GM18505 (cell line): Measurements from ENCODE around the gene TUFT1.
"Not testable (repeated sequence)": the region's sequence is repeated elsewhere in the genome, so short reads cannot be mapped to it uniquely, and the experiment has no call there.

Experiments used
- ATAC-seq: cut with Tn5 transposase; IDR thresholded peaks from one replicate; pipeline ENCODE4 v1.9.1; 2021; ENCODE audit not compliant: unreplicated experiment
- POLR2A ChIP-seq: IDR thresholded peaks from 4 replicates; pipeline ENCODE4 v1.6.1; 2011; ENCODE audit warnings: borderline replicate concordance; ENCODE audit not compliant: insufficient read depth, insufficient read length; ENCODE audit errors: extremely low read depth

TUFT1 gene

GRCh38 chr1:151613282-151613780 is 73.2 kb downstream of the TUFT1 start:
- no peak for TF ChIP-seq POLR2A
- ATAC-seq: no peak

- TF ChIP-seq POLR2A: no peak
Observed at GRCh38 chr1:151615711-151616504, 75.8 kb downstream of the TUFT1 start.

GRCh38 chr1:151616505-151616849 is 76.4 kb downstream of the TUFT1 start:
- TF ChIP-seq POLR2A: no peak
- no peak for ATAC-seq

More at GRCh38 chr1:151615711-151616504, 75.8 kb downstream of the TUFT1 start:
- ATAC-seq: no peak

- no peak for ATAC-seq
- TF ChIP-seq POLR2A: no peak
Observed at GRCh38 chr1:151618003-151618402, 77.9 kb downstream of the TUFT1 start.

- TF ChIP-seq POLR2A: no peak
- ATAC-seq: no peak
Observed at GRCh38 chr1:151618470-151618869, 78.4 kb downstream of the TUFT1 start.

GRCh38 chr1:151618996-151619395 is 78.9 kb downstream of the TUFT1 start:
- ATAC-seq: not testable (repeated sequence)

- no peak for ATAC-seq
- TF ChIP-seq POLR2A: no peak
Observed at GRCh38 chr1:151619489-151620093, 79.5 kb downstream of the TUFT1 start.

GRCh38 chr1:151620286-151620685 is 80.2 kb downstream of the TUFT1 start:
- no peak for ATAC-seq
- TF ChIP-seq POLR2A: no peak

GRCh38 chr1:151621351-151621750 is 81.2 kb downstream of the TUFT1 start:
- ATAC-seq: no peak
- no peak for TF ChIP-seq POLR2A

GRCh38 chr1:151624783-151625182 is 84.7 kb downstream of the TUFT1 start:
- no peak for TF ChIP-seq POLR2A
- no peak for ATAC-seq

- no peak for TF ChIP-seq POLR2A
- no peak for ATAC-seq
Observed at GRCh38 chr1:151626740-151627334, 86.7 kb downstream of the TUFT1 start.

GRCh38 chr1:151629278-151629677 is 89.2 kb downstream of the TUFT1 start:
- ATAC-seq: no peak
- no peak for TF ChIP-seq POLR2A
